Ovary (tissue), 3 donors: Measurements from ENCODE around the gene BABAM2.

Source experiments
- POLR2A ChIP-seq: fragments of 450-650 bp; IDR thresholded peaks from one replicate; pipeline ENCODE4 v1.6.1; 2017; ENCODE audit warnings: antibody characterized with exemption, mild to moderate bottlenecking, moderate library complexity
- TF ChIP-seq, protein P1 (sequence below), 3 donors: fragments of 450-650 bp in 2 of 3; fragments of 200-600 bp in 1 of 3; IDR thresholded peaks; one replicate each; pipeline versions ENCODE4 v1.5.1 to v1.8.0; 2016 to 2022; ENCODE audit warnings: antibody characterized with exemption in 3 of 3, mild to moderate bottlenecking in 1 of 3
- donor health status: DM: no; HTN: no; CAD: no.

DNA sequence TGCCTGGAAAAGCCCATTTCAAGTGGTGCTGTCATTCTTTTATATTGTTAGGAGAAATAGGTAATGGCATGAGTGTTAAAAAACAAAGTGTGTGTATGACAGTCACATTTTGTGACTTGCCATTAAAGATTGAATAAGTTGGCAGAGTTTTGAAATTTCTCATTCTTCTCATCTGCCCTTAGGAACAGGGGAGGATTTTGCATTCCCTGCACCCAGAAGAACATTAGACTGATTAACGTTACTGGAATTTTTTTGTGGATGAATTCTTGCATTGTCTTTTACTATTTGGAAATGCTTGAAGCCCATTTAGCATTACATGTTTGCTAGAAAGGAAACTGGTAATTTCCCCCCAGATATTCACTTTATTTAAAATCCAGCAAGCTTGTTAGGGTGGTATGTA is 162.2 kb downstream of the BABAM2 start:
- TF ChIP-seq, protein P1, sequence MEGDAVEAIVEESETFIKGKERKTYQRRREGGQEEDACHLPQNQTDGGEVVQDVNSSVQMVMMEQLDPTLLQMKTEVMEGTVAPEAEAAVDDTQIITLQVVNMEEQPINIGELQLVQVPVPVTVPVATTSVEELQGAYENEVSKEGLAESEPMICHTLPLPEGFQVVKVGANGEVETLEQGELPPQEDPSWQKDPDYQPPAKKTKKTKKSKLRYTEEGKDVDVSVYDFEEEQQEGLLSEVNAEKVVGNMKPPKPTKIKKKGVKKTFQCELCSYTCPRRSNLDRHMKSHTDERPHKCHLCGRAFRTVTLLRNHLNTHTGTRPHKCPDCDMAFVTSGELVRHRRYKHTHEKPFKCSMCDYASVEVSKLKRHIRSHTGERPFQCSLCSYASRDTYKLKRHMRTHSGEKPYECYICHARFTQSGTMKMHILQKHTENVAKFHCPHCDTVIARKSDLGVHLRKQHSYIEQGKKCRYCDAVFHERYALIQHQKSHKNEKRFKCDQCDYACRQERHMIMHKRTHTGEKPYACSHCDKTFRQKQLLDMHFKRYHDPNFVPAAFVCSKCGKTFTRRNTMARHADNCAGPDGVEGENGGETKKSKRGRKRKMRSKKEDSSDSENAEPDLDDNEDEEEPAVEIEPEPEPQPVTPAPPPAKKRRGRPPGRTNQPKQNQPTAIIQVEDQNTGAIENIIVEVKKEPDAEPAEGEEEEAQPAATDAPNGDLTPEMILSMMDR (IDR thresholded peaks at IDR 0.05): no peak
- TF ChIP-seq POLR2A: no peak
